IMR-90 (cell line): Measurements from ENCODE around the gene PCSK1N.

Source experiments
- BHLHE40 ChIP-seq: fragments of 150-350 bp; IDR thresholded peaks from 2 replicates; pipeline ENCODE4 v1.6.1; 2016; ENCODE audit warnings: mild to moderate bottlenecking, low read depth, low read length
- CEBPB ChIP-seq: IDR thresholded peaks from 2 replicates; pipeline ENCODE4 v1.6.1; 2012; ENCODE audit warnings: low read depth, low read length, improper control_type of control experiment
- CTCF ChIP-seq: conservative IDR thresholded peaks from 2 replicates; pipeline ENCODE4 v1.5.1; 2012; ENCODE audit warnings: mild to moderate bottlenecking, low read depth, low read length, improper control_type of control experiment
- FOS ChIP-seq: fragments of 150-350 bp; IDR thresholded peaks from 2 replicates; pipeline ENCODE4 v1.6.1; 2016; ENCODE audit warnings: low read depth, low read length
- MAZ ChIP-seq: IDR thresholded peaks from 2 replicates; pipeline ENCODE4 v1.6.1; 2012; ENCODE audit warnings: low read depth, mild to moderate bottlenecking, low read length, improper control_type of control experiment, moderate library complexity, borderline replicate concordance
- POLR2A ChIP-seq: IDR thresholded peaks from 2 replicates; pipeline ENCODE4 v1.6.1; 2012; ENCODE audit warnings: mild to moderate bottlenecking, low read depth, low read length
- RAD21 ChIP-seq: IDR thresholded peaks from 2 replicates; pipeline ENCODE4 v1.6.1; 2012; ENCODE audit warnings: low read length, improper control_type of control experiment
- RCOR1 ChIP-seq: IDR thresholded peaks from 2 replicates; pipeline ENCODE4 v1.6.1; 2012; ENCODE audit warnings: mild to moderate bottlenecking, low read length, improper control_type of control experiment; ENCODE audit not compliant: insufficient replicate concordance
- RFX5 ChIP-seq: IDR thresholded peaks from 2 replicates; pipeline ENCODE4 v1.8.0; 2012; ENCODE audit warnings: low read depth, mild to moderate bottlenecking, low read length, moderate library complexity
- SMC3 ChIP-seq: fragments of 150-350 bp; IDR thresholded peaks from 2 replicates; pipeline ENCODE4 v1.6.1; 2016; ENCODE audit warnings: low read depth, mild to moderate bottlenecking, antibody characterized with exemption, low read length, moderate library complexity
- TF ChIP-seq, protein P1 (sequence below): fragments of 150-350 bp; IDR thresholded peaks from 2 replicates; pipeline ENCODE4 v1.6.1; 2017; ENCODE audit warnings: mild to moderate bottlenecking, antibody characterized with exemption, low read length, low read depth

DNA sequence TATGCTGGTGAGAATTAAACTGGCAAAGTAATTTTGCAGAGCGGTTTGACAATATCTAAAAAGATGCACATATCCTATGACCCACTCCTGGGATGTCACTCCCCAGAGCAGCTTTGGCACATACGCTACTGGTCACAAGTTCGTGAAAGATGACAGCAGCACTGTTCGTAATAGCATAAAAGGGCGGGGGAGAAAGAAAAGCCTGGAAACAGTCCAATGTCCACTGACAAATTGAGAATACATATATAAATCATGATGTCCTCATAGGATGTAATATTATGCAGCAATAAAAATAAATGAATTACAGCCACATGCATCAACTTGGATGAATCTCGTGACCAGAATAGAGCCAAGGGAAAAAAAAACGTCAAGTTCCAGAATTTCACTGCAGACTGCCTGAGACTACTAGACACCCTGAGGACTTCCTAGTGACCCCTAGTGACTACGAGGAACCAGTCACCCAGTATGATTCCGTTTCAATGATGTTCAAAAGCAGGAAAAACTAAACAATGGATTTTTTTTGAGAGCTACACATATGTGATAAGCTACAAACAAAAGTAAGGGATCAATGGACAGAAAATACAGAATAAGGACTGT is 1.8 kb downstream of the PCSK1N start:
- TF ChIP-seq CTCF (no peak), CEBPB (no peak), RAD21 (no peak), POLR2A (no peak), MAZ (no peak), BHLHE40 (no peak), FOS (no peak), SMC3 (no peak), RFX5 (no peak), RCOR1 (no peak)
- TF ChIP-seq, protein P1, sequence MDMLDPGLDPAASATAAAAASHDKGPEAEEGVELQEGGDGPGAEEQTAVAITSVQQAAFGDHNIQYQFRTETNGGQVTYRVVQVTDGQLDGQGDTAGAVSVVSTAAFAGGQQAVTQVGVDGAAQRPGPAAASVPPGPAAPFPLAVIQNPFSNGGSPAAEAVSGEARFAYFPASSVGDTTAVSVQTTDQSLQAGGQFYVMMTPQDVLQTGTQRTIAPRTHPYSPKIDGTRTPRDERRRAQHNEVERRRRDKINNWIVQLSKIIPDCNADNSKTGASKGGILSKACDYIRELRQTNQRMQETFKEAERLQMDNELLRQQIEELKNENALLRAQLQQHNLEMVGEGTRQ, result no peak
